MCF 10A (cell line): Measurements from ENCODE around the gene PTPRN2. TPM values are rescaled to one million over a fixed set of nuclear protein-coding genes. Genes with fewer than 3 reads are reported as not detected.

Experiments
- BruUV-seq: library from RNA; stranded (reverse); fragments of 400-500 nt; replicated peaks from 2 replicates; lab custom pipeline; 2021; lab: Mats Ljungman, UMichigan
- CTCF ChIA-PET: fragments of 300-600 bp; sonication (Branson Sonifier 250); formaldehyde crosslinking; extraction: SDS; loops from one replicate; lab custom pipeline; 2021; ENCODE audit warnings: antibody characterized with exemption, inconsistent platforms; lab: Yijun Ruan, JAX
- POLR2A ChIA-PET: fragments of 300-600, 350-650 bp; sonication (Branson Sonifier 250); formaldehyde crosslinking; extraction: SDS; loops from one replicate; lab custom pipeline; 2020; ENCODE audit warnings: antibody characterized with exemption, inconsistent platforms; lab: Yijun Ruan, JAX
- DNase-seq: peaks from one replicate; pipeline ENCODE4 v3.0.0-alpha.2; 2018; ENCODE audit not compliant: unreplicated experiment
- H3K27ac Mint-ChIP-seq: one replicate; pipeline ENCODE4 v1.8.0; 2022; ENCODE audit warnings: mild to moderate bottlenecking, low read depth, mixed read lengths; ENCODE audit not compliant: unreplicated experiment
- H3K27me3 Mint-ChIP-seq: one replicate; pipeline ENCODE4 v1.8.0; 2022; ENCODE audit warnings: mixed read lengths; ENCODE audit not compliant: insufficient read depth, unreplicated experiment
- H3K36me3 Mint-ChIP-seq: one replicate; pipeline ENCODE4 v1.8.0; 2022; ENCODE audit warnings: mild to moderate bottlenecking, moderate library complexity, mixed read lengths; ENCODE audit not compliant: insufficient read depth, unreplicated experiment
- H3K4me1 Mint-ChIP-seq: one replicate; pipeline ENCODE4 v1.8.0; 2022; ENCODE audit warnings: mixed read lengths; ENCODE audit not compliant: insufficient read depth, unreplicated experiment
- H3K4me3 Mint-ChIP-seq: one replicate; pipeline ENCODE4 v1.8.0; 2022; ENCODE audit warnings: mild to moderate bottlenecking, moderate library complexity, mixed read lengths; ENCODE audit not compliant: unreplicated experiment
- H3K9me3 Mint-ChIP-seq: one replicate; pipeline ENCODE4 v1.8.0; 2022; ENCODE audit warnings: mixed read lengths; ENCODE audit not compliant: unreplicated experiment
- intact Hi-C: fragments of 100-400 bp; cut with micrococcal nuclease; formaldehyde crosslinking; loops from 2 replicates; pipeline ENCODE4 v1.14.1; 2022
- total RNA-seq: library from RNA; stranded (reverse); gene quantifications from 2 replicates; pipeline ENCODE4 v1.2.3, GENCODE V29; 2022
- TF ChIP-seq, protein P1 (sequence below): fragments of 200-600 bp; IDR thresholded peaks from one replicate; pipeline ENCODE4 v1.8.0; 2022; ENCODE audit warnings: antibody characterized with exemption, mild to moderate bottlenecking; ENCODE audit not compliant: unreplicated experiment

The PTPRN2 gene
- total RNA-seq, 1 experiment from 2014 or later = 4.5 TPM

DNA sequence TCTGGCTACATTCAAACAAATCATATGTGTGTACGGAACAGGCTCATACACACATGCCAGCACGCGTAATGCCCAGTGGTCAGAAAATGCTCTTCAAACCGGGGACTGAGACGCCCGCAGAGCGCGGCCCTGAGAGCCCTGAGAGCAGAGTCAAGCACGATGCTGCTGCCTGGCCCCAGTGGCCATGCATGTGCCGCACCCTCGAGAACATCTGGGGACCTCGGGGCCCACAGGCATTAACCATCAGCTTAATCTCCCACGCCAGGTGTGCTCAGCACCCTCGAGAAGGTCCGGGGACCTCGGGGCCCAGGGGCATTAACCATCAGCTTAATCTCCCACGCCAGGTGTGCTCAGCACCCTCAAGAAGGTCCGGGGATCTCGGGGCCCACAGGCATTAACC lies 163.1 kb downstream of the PTPRN2 start:
- POLR2A ChIA-PET = no interaction called here
- Mint-ChIP-seq H3K9me3 (no peaks in the 10 kb centered on the region), H3K36me3 (peaks cover 5% of the 10 kb centered on the region), H3K4me1 (peaks cover 4% of the 10 kb centered on the region), H3K27me3 (no peaks in the 10 kb centered on the region), H3K4me3 (no peak overlapping the region), H3K27ac (no peak overlapping the region)
- no peak for DNase-seq
- CTCF ChIA-PET = interaction anchor here (1.1 kb wide), 1 partner anchor 10 kb away, joined by 3 read pairs; no protein-coding TSS in a partner anchor
- TF ChIP-seq, protein P1, sequence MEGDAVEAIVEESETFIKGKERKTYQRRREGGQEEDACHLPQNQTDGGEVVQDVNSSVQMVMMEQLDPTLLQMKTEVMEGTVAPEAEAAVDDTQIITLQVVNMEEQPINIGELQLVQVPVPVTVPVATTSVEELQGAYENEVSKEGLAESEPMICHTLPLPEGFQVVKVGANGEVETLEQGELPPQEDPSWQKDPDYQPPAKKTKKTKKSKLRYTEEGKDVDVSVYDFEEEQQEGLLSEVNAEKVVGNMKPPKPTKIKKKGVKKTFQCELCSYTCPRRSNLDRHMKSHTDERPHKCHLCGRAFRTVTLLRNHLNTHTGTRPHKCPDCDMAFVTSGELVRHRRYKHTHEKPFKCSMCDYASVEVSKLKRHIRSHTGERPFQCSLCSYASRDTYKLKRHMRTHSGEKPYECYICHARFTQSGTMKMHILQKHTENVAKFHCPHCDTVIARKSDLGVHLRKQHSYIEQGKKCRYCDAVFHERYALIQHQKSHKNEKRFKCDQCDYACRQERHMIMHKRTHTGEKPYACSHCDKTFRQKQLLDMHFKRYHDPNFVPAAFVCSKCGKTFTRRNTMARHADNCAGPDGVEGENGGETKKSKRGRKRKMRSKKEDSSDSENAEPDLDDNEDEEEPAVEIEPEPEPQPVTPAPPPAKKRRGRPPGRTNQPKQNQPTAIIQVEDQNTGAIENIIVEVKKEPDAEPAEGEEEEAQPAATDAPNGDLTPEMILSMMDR = no peak
- intact Hi-C loops = no loop called here
- BruUV-seq = no TSS peak

DNA sequence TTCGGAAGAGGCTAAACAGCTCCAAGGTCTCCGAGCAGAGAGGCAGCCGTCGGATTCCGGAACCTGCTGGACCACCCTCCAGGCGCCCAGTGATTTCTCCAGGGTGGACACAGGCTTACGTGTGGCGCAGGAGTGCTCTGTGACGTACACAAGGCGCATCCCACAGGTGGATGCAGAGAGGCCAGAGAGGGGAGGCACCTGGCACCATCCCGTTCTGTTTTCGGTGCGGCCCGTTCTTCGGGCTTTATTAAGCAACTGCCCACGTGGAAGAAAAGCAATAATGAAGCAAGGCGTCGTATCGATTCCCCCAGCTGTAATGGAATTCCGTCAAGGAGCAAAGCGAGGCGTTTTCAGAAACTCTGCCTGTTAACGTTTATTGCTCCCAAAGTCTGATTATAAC lies 163.6 kb downstream of the PTPRN2 start:
- Mint-ChIP-seq H3K27ac (no peak overlapping the region), H3K4me3 (no peak overlapping the region), H3K4me1 (no peaks in the 10 kb centered on the region), H3K27me3 (no peaks in the 10 kb centered on the region), H3K9me3 (no peaks in the 10 kb centered on the region), H3K36me3 (peaks cover 5% of the 10 kb centered on the region)
- POLR2A ChIA-PET = no interaction called here
- CTCF ChIA-PET = interaction anchor here (0.6 to 1.8 kb wide), 3 partner anchors 9 to 1013 kb away, joined by 3 to 4 read pairs (median 3); no protein-coding TSS in a partner anchor
- TF ChIP-seq, protein P1 = no peak
- no TSS peak for BruUV-seq
- no peak for DNase-seq
- intact Hi-C loops = no loop called here

DNA sequence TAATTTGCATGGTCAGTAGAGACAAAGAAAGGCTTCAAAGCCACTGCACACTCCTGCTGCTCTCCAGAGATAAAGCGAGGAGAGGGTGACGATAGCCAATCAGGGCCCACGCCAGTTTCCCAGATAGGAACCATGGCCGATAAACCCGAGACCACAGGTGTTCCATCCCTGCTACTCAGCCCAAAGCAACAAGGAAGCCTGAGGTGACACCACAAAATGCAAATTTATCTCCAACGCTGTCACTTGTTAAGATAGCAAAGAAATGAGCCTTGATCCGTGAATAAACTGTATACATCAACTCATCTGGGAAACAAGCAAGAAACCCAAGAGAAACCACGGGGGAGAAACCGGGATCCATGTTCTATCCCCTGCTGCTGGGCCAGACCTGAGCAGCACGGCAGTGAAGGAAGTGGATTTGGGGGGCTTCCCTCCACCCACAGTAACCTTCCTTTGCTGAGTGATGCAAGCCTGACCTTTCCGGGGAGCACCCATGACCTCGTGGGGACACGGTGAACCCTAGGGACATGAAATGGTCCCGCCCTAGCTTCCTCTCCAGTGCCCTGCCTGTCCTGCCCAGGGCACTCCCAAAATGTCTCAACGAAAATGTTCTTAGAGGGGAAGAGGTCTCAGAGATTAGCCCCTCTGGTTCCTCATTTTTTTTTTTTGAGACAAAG lies 164.6 kb downstream of the PTPRN2 start:
- no peaks in the 10 kb centered on the region for H3K27me3 Mint-ChIP-seq
- no peak overlapping the region for H3K4me3 Mint-ChIP-seq
- H3K36me3 Mint-ChIP-seq = peaks cover 5% of the 10 kb centered on the region
- ChIA-PET CTCF (interaction anchor here (1.8 kb wide), 1 partner anchor 19 kb away, joined by 4 read pairs; no protein-coding TSS in a partner anchor), POLR2A (interaction anchor here (0.7 kb wide), 1 partner anchor 318 kb away, joined by 3 read pairs; no protein-coding TSS in a partner anchor)
- peaks cover 5% of the 10 kb centered on the region for H3K9me3 Mint-ChIP-seq
- H3K4me1 Mint-ChIP-seq = no peaks in the 10 kb centered on the region
- no peak for DNase-seq
- no TSS peak for BruUV-seq
- TF ChIP-seq, protein P1 = no peak
- H3K27ac Mint-ChIP-seq = no peak overlapping the region
- intact Hi-C loops = no loop called here

DNA sequence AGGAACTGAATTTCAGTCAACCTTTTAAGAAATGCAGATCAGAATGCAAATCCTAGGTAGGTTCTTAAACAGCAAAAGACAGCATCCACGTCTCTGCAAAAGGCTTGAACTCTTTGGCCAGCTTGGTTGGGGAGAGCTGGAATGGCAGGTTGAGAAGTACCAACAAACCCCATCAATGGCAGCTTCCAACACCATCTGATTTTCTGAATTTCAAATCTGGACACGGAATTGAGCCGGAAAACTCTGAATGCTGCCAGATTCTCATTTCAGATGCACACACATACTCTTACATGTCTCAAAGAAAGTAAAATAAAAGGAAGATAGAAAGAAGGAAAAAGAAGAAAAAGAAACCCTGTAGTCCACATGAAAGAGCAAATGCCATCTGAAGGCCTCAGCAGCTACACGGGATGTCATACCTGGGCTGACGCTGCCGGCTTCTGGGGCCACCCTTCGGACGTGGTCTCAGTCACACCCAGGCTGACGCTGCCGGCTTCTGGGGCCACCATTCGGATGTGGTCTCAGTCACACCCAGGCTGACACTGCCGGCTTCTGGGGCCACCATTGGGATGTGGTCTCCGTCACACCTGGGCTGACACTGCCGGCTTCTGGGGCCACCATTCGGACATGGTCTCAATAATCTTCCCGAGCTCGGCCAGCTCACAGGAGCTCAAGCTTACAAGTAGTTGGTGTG lies 165.3 kb downstream of the PTPRN2 start:
- CTCF ChIA-PET = interaction anchor here (1.8 kb wide), 1 partner anchor 18 kb away, joined by 4 read pairs; no protein-coding TSS in a partner anchor
- no TSS peak for BruUV-seq
- Mint-ChIP-seq H3K4me3 (no peak overlapping the region), H3K4me1 (no peaks in the 10 kb centered on the region), H3K27ac (no peak overlapping the region), H3K9me3 (peaks cover 12% of the 10 kb centered on the region), H3K27me3 (no peaks in the 10 kb centered on the region), H3K36me3 (peaks cover 5% of the 10 kb centered on the region)
- POLR2A ChIA-PET = interaction anchor here (1.0 kb wide), 1 partner anchor 10 kb away, joined by 3 read pairs; no protein-coding TSS in a partner anchor
- TF ChIP-seq, protein P1 = no peak
- no peak for DNase-seq
- intact Hi-C loops = no loop called here
